SW 1271 (cell line): ENCODE measurements around the gene MYH14.

Source experiments
- DNase-seq, 2 experiments: peaks; one replicate each; lab custom pipeline; 2025; lab: John Stamatoyannopoulos, UW

Gene MYH14

GRCh38 chr19:50203281-50204080 lies at the start of gene MYH14:
MYH14 (plus strand) TSS chr19:50203622; CDS start chr19:50210366, 6,744 bp downstream.
- DNase-seq = peak in 1 of 2 experiments; percentile 60

- no peak for DNase-seq
Measured at GRCh38 chr19:50154529-50154928, 48.9 kb upstream of the MYH14 start.

GRCh38 chr19:50155520-50156109 lies 47.8 kb upstream of the MYH14 start:
- DNase-seq = no peak

- no peak for DNase-seq
Measured at GRCh38 chr19:50158577-50158976, 44.8 kb upstream of the MYH14 start.

GRCh38 chr19:50159078-50159477 lies 44.3 kb upstream of the MYH14 start:
- no peak for DNase-seq

GRCh38 chr19:50162988-50163387 lies 40.4 kb upstream of the MYH14 start, which contains the start of gene IZUMO2:
IZUMO2 (minus strand) TSS chr19:50163281; CDS start chr19:50163194, 87 bp downstream.
- no peak for DNase-seq

- DNase-seq = no peak
Measured at GRCh38 chr19:50167314-50167721, 36.1 kb upstream of the MYH14 start.

- no peak for DNase-seq
Measured at GRCh38 chr19:50171752-50172151, 31.7 kb upstream of the MYH14 start.

- DNase-seq = no peak
Measured at GRCh38 chr19:50172726-50173125, 30.7 kb upstream of the MYH14 start.

- DNase-seq = no peak
Measured at GRCh38 chr19:50173127-50173526, 30.3 kb upstream of the MYH14 start.

GRCh38 chr19:50174100-50174793 lies 29.2 kb upstream of the MYH14 start:
- no peak for DNase-seq

- DNase-seq = no peak
Measured at GRCh38 chr19:50175924-50176323, 27.5 kb upstream of the MYH14 start.

GRCh38 chr19:50176775-50177174 lies 26.6 kb upstream of the MYH14 start:
- DNase-seq = no peak

- DNase-seq = no peak
Measured at GRCh38 chr19:50178320-50178719, 25.1 kb upstream of the MYH14 start.

- DNase-seq = no peak
Measured at GRCh38 chr19:50178859-50179537, 24.4 kb upstream of the MYH14 start.

- DNase-seq = no peak
Measured at GRCh38 chr19:50181121-50181520, 22.3 kb upstream of the MYH14 start.

GRCh38 chr19:50184196-50184595 lies 19.2 kb upstream of the MYH14 start:
- DNase-seq = no peak

GRCh38 chr19:50187937-50188336 lies 15.5 kb upstream of the MYH14 start:
- no peak for DNase-seq

- no peak for DNase-seq
Measured at GRCh38 chr19:50189331-50189730, 14.1 kb upstream of the MYH14 start.

- DNase-seq = no peak
Measured at GRCh38 chr19:50190439-50190891, 13.0 kb upstream of the MYH14 start.

GRCh38 chr19:50191216-50191615 lies 12.2 kb upstream of the MYH14 start:
- no peak for DNase-seq
